A673 (cell line): ENCODE measurements around the gene ERVW-1. TPM values are rescaled to one million over a fixed set of nuclear protein-coding genes. Genes with fewer than 3 reads are reported as not detected.
"Not testable (repeated sequence)": the region's sequence is repeated elsewhere in the genome, so short reads cannot be mapped to it uniquely, and the experiment has no call there.

Experiments used
- Bru-seq: library from RNA; stranded (reverse); fragments of 400-500 nt; gene quantifications from one replicate; lab custom pipeline; 2021; lab: Mats Ljungman, UMichigan
- BruChase-seq, 2 experiments: library from RNA; stranded (reverse); fragments of 400-500 nt; gene quantifications; one replicate each; lab custom pipeline; 2021; lab: Mats Ljungman, UMichigan
- BruUV-seq: library from RNA; stranded (reverse); fragments of 400-500 nt; replicated peaks from 2 replicates; lab custom pipeline; 2021; lab: Mats Ljungman, UMichigan
- CTCF ChIA-PET: fragments of 300-600 bp; sonication (Branson Sonifier 250); formaldehyde crosslinking; loops from one replicate; lab custom pipeline; 2022; ENCODE audit warnings: antibody characterized with exemption; lab: Charles Lee
- POLR2A ChIA-PET: fragments of 300-600 bp; sonication (Branson Sonifier 250); formaldehyde crosslinking; loops from one replicate; lab custom pipeline; 2022; ENCODE audit warnings: antibody characterized with exemption; ENCODE audit not compliant: low non-redundant PET; lab: Charles Lee
- DNase-seq: peaks from one replicate; pipeline ENCODE4 v3.0.0-alpha.2; 2015; ENCODE audit warnings: low spot score
- H3K27ac ChIP-seq: fragments of 200-600 bp; sonication (generic); 2 replicates; pipeline ENCODE4 v1.5.1; 2016; ENCODE audit warnings: mixed run types, low read depth, mild to moderate bottlenecking, mixed read lengths, antibody characterized with exemption, low read length; ENCODE audit not compliant: poor library complexity, severe bottlenecking
- H3K27me3 ChIP-seq: fragments of 200-600 bp; sonication (generic); replicated peaks from 2 replicates; pipeline ENCODE4 v1.6.1; 2017; ENCODE audit warnings: mixed run types, low read depth, mild to moderate bottlenecking, mixed read lengths, antibody characterized with exemption, low read length; ENCODE audit not compliant: insufficient read depth, poor library complexity
- H3K36me3 ChIP-seq: fragments of 200-600 bp; sonication (generic); 2 replicates; pipeline ENCODE4 v1.6.1; 2016; ENCODE audit warnings: mixed run types, mild to moderate bottlenecking, mixed read lengths, antibody characterized with exemption, low read length; ENCODE audit not compliant: insufficient read depth, poor library complexity, severe bottlenecking
- H3K4me1 ChIP-seq: fragments of 200-600 bp; sonication (generic); 2 replicates; pipeline ENCODE4 v1.6.1; 2017; ENCODE audit warnings: mixed run types, mild to moderate bottlenecking, mixed read lengths, antibody characterized with exemption, low read length; ENCODE audit not compliant: insufficient read depth, poor library complexity, severe bottlenecking
- H3K4me3 ChIP-seq: fragments of 200-600 bp; sonication (generic); 2 replicates; pipeline ENCODE4 v1.5.1; 2016; ENCODE audit warnings: low read depth, mixed run types, mild to moderate bottlenecking, mixed read lengths, low read length; ENCODE audit not compliant: poor library complexity, severe bottlenecking
- H3K9me3 ChIP-seq: fragments of 200-600 bp; sonication (generic); 2 replicates; pipeline ENCODE4 v1.6.1; 2016; ENCODE audit warnings: mixed run types, low read depth, mild to moderate bottlenecking, mixed read lengths, antibody characterized with exemption, low read length; ENCODE audit not compliant: poor library complexity, severe bottlenecking
- CTCF ChIP-seq: fragments of 300-800, 200-600 bp; sonication (generic); conservative IDR thresholded peaks from 2 replicates; pipeline ENCODE4 v1.5.1; 2017; ENCODE audit warnings: low read depth, mild to moderate bottlenecking, antibody characterized with exemption, low read length, moderate library complexity, mixed read lengths
- EZH2 ChIP-seq: fragments of 200-600 bp; sonication (generic); IDR thresholded peaks from 2 replicates; pipeline ENCODE4 v1.6.1; 2017; ENCODE audit warnings: borderline replicate concordance, low read depth, mild to moderate bottlenecking, mixed read lengths, antibody characterized with exemption, low read length; ENCODE audit not compliant: poor library complexity, severe bottlenecking
- intact Hi-C: fragments of 100-400 bp; cut with micrococcal nuclease; formaldehyde crosslinking; loops from one replicate; pipeline ENCODE4 v1.10.0; 2022; ENCODE audit not compliant: unreplicated experiment
- long read RNA-seq: library from polyadenylated mRNA; stranded (forward); transcript quantifications from one replicate; pipeline ENCODE4 v2.0.0, GENCODE V29; 2022
- total RNA-seq: library from RNA; stranded (reverse); gene quantifications from 2 replicates; pipeline ENCODE4 v1.2.3, GENCODE V29; 2021

ERVW-1 gene
- total RNA-seq (not detected in 2 replicates), Bru-seq, nascent RNA (percentile 8 among the genes with signal in this experiment), BruChase-seq, experiment 1, labeled RNA remaining after a 2-hour chase (not detected), BruChase-seq, experiment 2, labeled RNA remaining after a 6-hour chase (not detected)
- long read RNA-seq: 0 reads

GRCh38 chr7:92477681-92478080 lies at the start of gene ERVW-1:
ERVW-1 (minus strand) TSS chr7:92477946; CDS start chr7:92470381, 7,565 bp downstream.
- DNase-seq, POLR2A ChIA-PET, intact Hi-C loops, H3K27me3 ChIP-seq, CTCF ChIA-PET, BruUV-seq, H3K4me3 ChIP-seq, H3K4me1 ChIP-seq, H3K27ac ChIP-seq, H3K36me3 ChIP-seq, H3K9me3 ChIP-seq: not testable (repeated sequence)

- Histone ChIP-seq H3K27ac (no peak overlapping the region), H3K4me1 (peaks cover 15% of the 10 kb centered on the region), H3K27me3 (no peaks in the 10 kb centered on the region), H3K4me3 (no peak overlapping the region), H3K36me3 (no peaks in the 10 kb centered on the region), H3K9me3 (no peaks in the 10 kb centered on the region)
- no peak for DNase-seq
- TF ChIP-seq CTCF (no peak), EZH2 (no peak)
- ChIA-PET CTCF (no interaction called here), POLR2A (no interaction called here)
- BruUV-seq: no TSS peak
- intact Hi-C loops: no loop called here
Observed at GRCh38 chr7:92523110-92523509, 45.4 kb upstream of the ERVW-1 start.

DNA sequence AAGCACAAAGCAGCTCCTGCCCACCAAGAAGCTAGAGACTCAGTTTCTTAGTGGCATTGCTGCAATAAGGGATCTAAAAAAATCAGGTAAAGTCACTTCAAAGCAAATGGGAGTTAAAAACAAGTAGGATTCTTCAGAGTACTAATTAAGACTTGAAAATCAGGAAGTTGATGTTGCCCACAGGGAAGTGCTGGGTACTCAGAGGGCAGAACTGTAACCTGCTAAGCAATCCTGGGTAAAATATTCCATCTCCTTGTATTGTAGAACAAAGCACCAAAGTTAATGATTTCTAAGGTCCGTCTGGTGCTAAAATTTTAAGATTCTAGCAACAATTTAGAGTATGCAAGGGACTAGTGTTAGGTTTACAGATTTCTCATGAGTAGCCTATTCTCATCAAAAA lies 42.3 kb upstream of the ERVW-1 start:
- no peak for DNase-seq
- no peak for TF ChIP-seq EZH2
- no peak for TF ChIP-seq CTCF
- POLR2A ChIA-PET: no interaction called here
- CTCF ChIA-PET: no interaction called here
- no TSS peak for BruUV-seq
- H3K4me3 ChIP-seq: no peak overlapping the region
- no peaks in the 10 kb centered on the region for H3K27me3 ChIP-seq
- no peaks in the 10 kb centered on the region for H3K9me3 ChIP-seq
- intact Hi-C loops: no loop called here
- H3K4me1 ChIP-seq: no peaks in the 10 kb centered on the region
- no peak overlapping the region for H3K27ac ChIP-seq
- no peaks in the 10 kb centered on the region for H3K36me3 ChIP-seq

DNA sequence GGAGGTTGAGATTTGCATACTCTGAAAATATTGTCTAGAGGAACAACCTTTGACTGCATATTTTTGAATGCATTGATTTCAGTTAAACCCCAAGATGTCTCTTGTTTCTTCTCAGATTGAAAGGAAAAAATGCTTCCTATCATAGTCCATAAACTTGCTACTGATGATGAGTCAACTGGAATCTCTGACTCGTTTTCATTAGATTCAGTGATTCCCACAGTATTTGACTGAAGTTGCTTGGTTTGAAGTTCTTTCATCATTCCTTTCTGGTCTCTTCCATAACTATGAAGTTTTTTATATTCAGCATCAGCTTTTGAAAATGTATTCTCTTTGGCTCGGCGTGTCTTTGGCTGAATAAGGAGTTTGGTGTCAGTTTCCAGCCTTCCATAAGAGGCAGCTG lies 39.9 kb upstream of the ERVW-1 start:
- intact Hi-C loops: no loop called here
- no peaks in the 10 kb centered on the region for H3K4me1 ChIP-seq
- POLR2A ChIA-PET: no interaction called here
- TSS peak; percentile 31 for BruUV-seq
- DNase-seq: no peak
- TF ChIP-seq CTCF: no peak
- TF ChIP-seq EZH2: no peak
- no peaks in the 10 kb centered on the region for H3K9me3 ChIP-seq
- no peak overlapping the region for H3K4me3 ChIP-seq
- no peaks in the 10 kb centered on the region for H3K27me3 ChIP-seq
- CTCF ChIA-PET: no interaction called here
- H3K36me3 ChIP-seq: no peaks in the 10 kb centered on the region
- H3K27ac ChIP-seq: no peak overlapping the region
